MCF 10A (cell line): Measurements from ENCODE around the gene CYB5R2. TPM values are rescaled to one million over a fixed set of nuclear protein-coding genes. Genes with fewer than 3 reads are reported as not detected.

ENCODE experiments used
- BruUV-seq: library from RNA; stranded (reverse); fragments of 400-500 nt; replicated peaks from 2 replicates; lab custom pipeline; 2021; lab: Mats Ljungman, UMichigan
- CTCF ChIA-PET: fragments of 300-600 bp; sonication (Branson Sonifier 250); formaldehyde crosslinking; extraction: SDS; loops from one replicate; lab custom pipeline; 2021; ENCODE audit warnings: antibody characterized with exemption, inconsistent platforms; lab: Yijun Ruan, JAX
- POLR2A ChIA-PET: fragments of 300-600, 350-650 bp; sonication (Branson Sonifier 250); formaldehyde crosslinking; extraction: SDS; loops from one replicate; lab custom pipeline; 2020; ENCODE audit warnings: antibody characterized with exemption, inconsistent platforms; lab: Yijun Ruan, JAX
- DNase-seq: peaks from one replicate; pipeline ENCODE4 v3.0.0-alpha.2; 2018; ENCODE audit not compliant: unreplicated experiment
- H3K27ac Mint-ChIP-seq: one replicate; pipeline ENCODE4 v1.8.0; 2022; ENCODE audit warnings: mild to moderate bottlenecking, low read depth, mixed read lengths; ENCODE audit not compliant: unreplicated experiment
- H3K27me3 Mint-ChIP-seq: one replicate; pipeline ENCODE4 v1.8.0; 2022; ENCODE audit warnings: mixed read lengths; ENCODE audit not compliant: insufficient read depth, unreplicated experiment
- H3K36me3 Mint-ChIP-seq: one replicate; pipeline ENCODE4 v1.8.0; 2022; ENCODE audit warnings: mild to moderate bottlenecking, moderate library complexity, mixed read lengths; ENCODE audit not compliant: insufficient read depth, unreplicated experiment
- H3K4me1 Mint-ChIP-seq: one replicate; pipeline ENCODE4 v1.8.0; 2022; ENCODE audit warnings: mixed read lengths; ENCODE audit not compliant: insufficient read depth, unreplicated experiment
- H3K4me3 Mint-ChIP-seq: one replicate; pipeline ENCODE4 v1.8.0; 2022; ENCODE audit warnings: mild to moderate bottlenecking, moderate library complexity, mixed read lengths; ENCODE audit not compliant: unreplicated experiment
- H3K9me3 Mint-ChIP-seq: one replicate; pipeline ENCODE4 v1.8.0; 2022; ENCODE audit warnings: mixed read lengths; ENCODE audit not compliant: unreplicated experiment
- CTCF ChIP-seq: fragments of 200-600 bp; IDR thresholded peaks from one replicate; pipeline ENCODE4 v1.8.0; 2022; ENCODE audit warnings: antibody characterized with exemption, mild to moderate bottlenecking; ENCODE audit not compliant: unreplicated experiment
- intact Hi-C: fragments of 100-400 bp; cut with micrococcal nuclease; formaldehyde crosslinking; loops from 2 replicates; pipeline ENCODE4 v1.14.1; 2022
- total RNA-seq: library from RNA; stranded (reverse); gene quantifications from 2 replicates; pipeline ENCODE4 v1.2.3, GENCODE V29; 2022

CYB5R2 gene
- total RNA-seq, 1 experiment from 2014 or later, result 1.2 TPM

GRCh38 chr11:7675631-7676030, 2.3 kb upstream of the CYB5R2 start:
- no peak overlapping the region for H3K4me3 Mint-ChIP-seq
- intact Hi-C loops, result no loop called here
- H3K9me3 Mint-ChIP-seq, result no peaks in the 10 kb centered on the region
- ChIA-PET CTCF (interaction anchor here (0.7 to 4.4 kb wide), 10 partner anchors 9 to 920 kb away, joined by 3 to 35 read pairs (median 4); no protein-coding TSS in a partner anchor), POLR2A (no interaction called here)
- H3K27me3 Mint-ChIP-seq, result no peaks in the 10 kb centered on the region
- H3K4me1 Mint-ChIP-seq, result peaks cover 20% of the 10 kb centered on the region
- BruUV-seq, result no TSS peak
- no peak for DNase-seq
- TF ChIP-seq CTCF, result no peak
- H3K36me3 Mint-ChIP-seq, result no peaks in the 10 kb centered on the region
- H3K27ac Mint-ChIP-seq, result no peak overlapping the region

- no peaks in the 10 kb centered on the region for H3K9me3 Mint-ChIP-seq
- CTCF ChIA-PET, result interaction anchor here (0.7 kb wide), 1 partner anchor 20 kb away, joined by 3 read pairs; no protein-coding TSS in a partner anchor
- TF ChIP-seq CTCF, result no peak
- no peak for DNase-seq
- no TSS peak for BruUV-seq
- POLR2A ChIA-PET, result no interaction called here
- no peaks in the 10 kb centered on the region for H3K27me3 Mint-ChIP-seq
- no peaks in the 10 kb centered on the region for H3K36me3 Mint-ChIP-seq
- H3K27ac Mint-ChIP-seq, result no peak overlapping the region
- H3K4me3 Mint-ChIP-seq, result no peak overlapping the region
- peaks cover 20% of the 10 kb centered on the region for H3K4me1 Mint-ChIP-seq
- intact Hi-C loops, result no loop called here
These were observed 579 bp upstream of the CYB5R2 start for GRCh38 chr11:7673724-7674434.

- ChIA-PET CTCF (interaction anchor here (0.6 to 10.2 kb wide), 3 partner anchors 100 to 214 kb away, joined by 3 to 182 read pairs (median 3); no protein-coding TSS in a partner anchor), POLR2A (no interaction called here)
- Mint-ChIP-seq H3K36me3 (no peaks in the 10 kb centered on the region), H3K27me3 (no peaks in the 10 kb centered on the region), H3K9me3 (no peaks in the 10 kb centered on the region), H3K4me3 (no peak overlapping the region), H3K27ac (no peak overlapping the region), H3K4me1 (peaks cover 14% of the 10 kb centered on the region)
- TF ChIP-seq CTCF, result no peak
- intact Hi-C loops, result no loop called here
- no peak for DNase-seq
- no TSS peak for BruUV-seq
These were observed 882 bp downstream of the CYB5R2 start for GRCh38 chr11:7672276-7672959.
